ENCODE data around the gene CEP57L1.

- TF ChIP-seq EZH2phosphoT487 (IDR thresholded peaks at IDR 0.05; ENCODE audit: insufficient read depth, low read depth) (no peak), EZH2 (IDR thresholded peaks at IDR 0.05; ENCODE audit: insufficient read depth, poor library complexity, severe bottlenecking) (no peak)
Observed at GRCh38 chr6:109052852-109053251, 42.5 kb upstream of the CEP57L1 start.
